CD4-positive, alpha-beta T cell treated with Interferon alpha-2 for 1 hour (primary cell): Measurements from ENCODE around the gene PRR36.

Experiments used
- DNase-seq, 2 donors: peaks; one replicate each; pipeline ENCODE4 v3.0.0-alpha.2; 2020 to 2022

The PRR36 gene

GRCh38 chr19:7858109-7858770 is 15.9 kb downstream of the PRR36 start:
- DNase-seq = no peak

- no peak for DNase-seq
Observed at GRCh38 chr19:7857727-7858108, 16.5 kb downstream of the PRR36 start.

DNA sequence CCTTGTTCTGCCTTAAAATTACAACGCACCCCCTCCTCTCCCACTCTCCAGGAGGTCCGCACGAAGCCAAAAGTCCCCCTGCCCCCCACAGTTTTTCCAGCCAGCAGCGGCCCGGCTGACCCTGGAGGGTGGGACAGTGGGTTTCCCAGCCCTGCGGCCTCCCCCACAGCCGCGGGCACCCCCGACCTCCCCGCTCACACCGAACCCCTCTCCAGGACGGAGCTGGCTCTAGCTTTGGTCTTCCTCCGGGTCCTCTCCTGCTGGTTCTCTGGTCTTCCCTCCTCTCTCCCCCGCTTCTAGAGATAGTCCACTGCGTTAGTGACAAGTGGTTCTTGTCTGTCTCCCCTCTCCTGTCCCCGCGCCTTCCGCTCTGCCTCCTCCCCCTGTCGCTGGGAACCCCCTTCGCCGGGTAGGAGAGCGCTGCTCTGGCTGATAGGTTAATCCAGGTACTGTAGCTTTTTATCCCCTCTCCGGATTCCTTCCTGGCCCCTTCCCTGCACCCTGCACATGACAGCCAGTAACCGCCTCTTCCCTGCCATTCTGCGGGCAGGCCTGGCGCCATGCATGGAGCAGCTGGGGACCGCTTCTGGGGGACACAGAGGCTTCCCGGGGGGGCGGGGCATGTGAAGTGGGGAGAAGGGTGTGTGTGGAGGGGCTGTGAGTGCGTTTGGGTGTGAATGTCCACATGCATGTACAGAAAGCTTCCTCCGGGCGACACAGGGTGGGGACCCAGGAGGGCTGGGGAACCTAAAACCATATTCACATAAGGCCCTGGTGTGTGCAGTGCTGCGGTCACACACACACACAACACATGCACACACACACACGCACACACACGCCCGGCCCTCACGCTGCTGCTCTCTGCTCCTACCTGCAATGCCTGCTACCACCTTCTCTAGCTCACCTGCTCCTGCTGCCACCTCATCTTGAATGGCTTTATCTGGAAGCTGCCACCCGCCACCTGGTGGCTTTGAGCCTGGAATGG is 17.2 kb downstream of the PRR36 start:
- no peak for DNase-seq

DNA sequence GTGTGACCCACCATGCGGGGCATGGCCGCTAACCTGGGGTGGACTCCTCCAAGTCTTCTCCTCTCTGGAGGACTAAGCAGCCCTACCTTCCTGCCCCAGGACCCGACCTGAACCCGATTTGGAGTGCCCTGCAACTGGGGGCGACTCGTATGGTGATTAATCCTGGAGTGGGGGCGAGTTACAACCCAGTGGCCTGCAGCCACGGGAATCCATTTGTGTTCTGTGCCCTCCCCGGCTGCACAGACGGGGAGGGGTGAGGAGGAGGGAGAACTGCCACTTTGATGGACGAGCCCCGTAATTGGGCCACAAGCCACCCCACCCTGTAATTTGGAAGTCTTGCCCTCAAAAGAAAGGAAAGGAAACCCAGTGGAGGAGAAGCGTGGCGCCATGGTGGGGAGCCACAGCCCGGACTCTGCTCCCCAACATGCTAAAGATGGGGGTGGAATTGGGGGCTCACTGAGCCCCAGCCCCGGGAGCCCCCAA is 18.0 kb downstream of the PRR36 start:
- no peak for DNase-seq

DNA sequence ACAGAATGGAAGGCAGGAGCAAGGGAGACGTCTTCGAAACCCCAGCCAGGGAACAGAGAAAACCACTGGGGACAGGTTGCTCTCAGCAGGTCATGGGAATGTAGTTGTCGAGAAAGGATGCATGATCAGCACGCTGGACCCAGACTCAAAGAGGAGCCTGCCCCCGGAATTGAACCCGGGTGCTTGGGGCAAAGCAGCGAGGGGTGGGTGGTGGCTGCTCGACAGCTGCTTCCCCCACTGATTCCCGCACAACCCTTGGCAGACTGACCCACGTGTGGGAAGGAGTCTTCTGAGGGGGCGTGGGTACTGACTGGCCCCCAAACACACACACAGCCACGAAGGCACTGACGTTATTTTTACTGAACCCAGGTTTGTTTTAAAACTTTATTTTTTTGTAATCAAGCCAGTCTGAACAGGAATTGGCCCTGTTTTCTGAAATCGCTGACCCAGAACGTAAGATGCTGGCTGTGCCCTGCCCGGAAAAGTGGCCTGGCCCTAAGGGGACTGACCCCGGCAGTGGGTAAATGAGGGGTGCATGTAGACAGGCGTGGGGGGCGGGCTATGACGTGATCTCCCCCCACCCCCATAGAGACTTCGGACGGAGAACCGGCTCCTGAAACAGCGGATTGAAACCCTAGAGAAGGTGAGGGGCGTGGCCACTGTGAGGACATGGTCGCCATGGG is 18.6 kb downstream of the PRR36 start:
- no peak for DNase-seq

- no peak for DNase-seq
Observed at GRCh38 chr19:7853770-7854128, 20.4 kb downstream of the PRR36 start.

- DNase-seq = peak; percentile 64 to 74
Observed at GRCh38 chr19:7852851-7853769, 21.1 kb downstream of the PRR36 start.

DNA sequence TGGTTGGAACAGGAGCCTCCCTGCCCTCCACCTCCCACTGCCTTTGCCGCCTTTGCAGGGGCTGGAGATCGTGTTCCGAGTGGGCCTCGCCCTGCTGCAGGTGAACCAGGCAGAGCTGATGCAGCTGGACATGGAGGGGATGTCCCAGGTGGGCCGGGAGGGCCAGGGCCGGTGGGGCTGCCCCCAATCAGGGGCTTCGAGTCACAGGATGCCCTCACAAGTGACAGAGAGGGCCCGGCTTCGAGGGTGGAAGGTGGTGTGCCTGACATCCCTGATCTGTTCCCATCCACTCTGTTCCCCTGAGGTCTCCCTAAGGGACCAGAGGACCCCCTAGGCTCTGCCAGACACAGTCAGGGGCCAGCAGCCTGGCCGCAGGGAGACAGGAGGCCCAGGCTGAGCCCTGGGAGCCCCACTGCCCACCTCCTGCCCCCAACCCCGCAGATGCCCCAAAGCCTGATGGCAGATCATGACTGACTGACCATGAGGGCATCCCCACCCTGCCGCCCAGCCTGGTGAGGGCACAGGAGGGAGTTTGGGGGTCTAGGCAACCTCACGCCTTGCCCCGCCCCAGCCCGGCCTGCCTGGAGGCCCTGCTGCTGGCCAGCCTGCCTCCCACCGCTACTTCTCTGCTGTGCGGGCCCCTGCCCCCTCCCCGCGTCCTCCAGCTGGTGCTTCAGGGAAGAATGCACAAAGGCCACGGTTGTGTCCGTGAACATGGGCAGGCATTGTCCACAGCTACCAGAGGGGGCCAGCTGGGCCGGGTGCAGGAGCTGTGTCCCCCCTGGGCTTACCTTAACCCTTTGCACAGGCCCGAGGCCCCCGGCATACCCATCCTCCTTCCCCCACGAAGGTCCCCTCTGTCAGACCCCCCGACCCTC is 22.3 kb downstream of the PRR36 start:
- no peak for DNase-seq

GRCh38 chr19:7850945-7851622 is 23.1 kb downstream of the PRR36 start:
- no peak for DNase-seq

DNA sequence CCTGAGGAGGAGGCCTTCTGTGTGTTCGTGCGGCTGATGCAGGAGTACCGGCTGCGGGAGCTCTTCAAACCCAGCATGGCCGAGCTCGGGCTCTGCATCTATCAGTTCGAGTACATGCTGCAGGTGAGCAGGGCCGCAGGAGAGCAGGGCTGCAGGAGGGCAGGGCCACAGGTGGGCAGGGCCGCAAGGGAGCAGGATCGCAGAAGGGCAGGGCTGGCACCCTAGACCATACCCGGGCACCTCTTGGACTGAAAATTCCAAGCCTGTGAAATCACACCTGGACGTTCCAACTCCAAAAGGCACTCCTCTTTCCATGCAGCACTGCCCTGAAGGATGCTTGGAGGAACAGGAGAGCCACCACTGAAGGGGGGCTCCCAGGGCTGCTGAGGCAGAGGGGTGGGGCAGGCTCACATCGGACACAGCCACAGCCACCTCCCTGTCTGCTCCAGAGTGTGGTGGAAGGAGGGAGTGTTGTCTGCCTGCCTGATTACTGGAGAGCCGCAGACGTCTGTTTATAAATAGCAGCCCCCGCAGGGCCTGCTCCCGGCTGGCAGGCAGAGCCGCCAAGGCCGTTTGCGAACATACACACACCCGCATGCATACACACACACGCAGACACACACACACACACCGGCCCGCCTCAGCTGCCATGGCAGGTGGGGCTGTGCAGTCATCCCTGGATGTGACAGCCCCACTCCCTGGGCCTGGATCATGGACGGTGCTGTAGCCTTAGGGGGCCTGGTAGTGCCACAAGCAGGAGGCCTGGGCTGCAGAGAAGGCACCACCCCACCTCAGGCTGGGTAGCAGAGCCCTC is 24.0 kb downstream of the PRR36 start:
- DNase-seq = no peak

DNA sequence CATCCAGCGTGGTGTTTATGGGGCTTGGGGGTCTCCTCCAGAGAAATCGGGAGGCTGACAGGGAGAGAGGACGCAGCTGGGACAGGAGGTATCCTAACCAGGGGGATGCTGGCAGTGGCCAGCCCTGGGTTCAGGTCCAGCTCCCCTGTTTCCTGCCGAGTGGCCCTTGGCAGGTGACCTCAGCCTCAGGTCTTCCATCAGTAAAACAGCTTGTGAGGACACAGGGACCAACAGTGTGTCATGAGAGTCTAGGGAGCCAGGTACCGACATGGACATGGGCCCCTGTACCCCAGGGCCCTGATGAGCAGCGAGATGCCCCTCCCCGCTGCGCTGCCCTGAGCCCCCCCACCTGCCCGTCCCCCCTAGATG is 24.6 kb downstream of the PRR36 start:
- DNase-seq = no peak

GRCh38 chr19:7848779-7849457 is 25.3 kb downstream of the PRR36 start:
- DNase-seq = no peak

GRCh38 chr19:7847664-7848063 is 26.5 kb downstream of the PRR36 start:
- no peak for DNase-seq

GRCh38 chr19:7846155-7846646 is 28.0 kb downstream of the PRR36 start:
- no peak for DNase-seq

DNA sequence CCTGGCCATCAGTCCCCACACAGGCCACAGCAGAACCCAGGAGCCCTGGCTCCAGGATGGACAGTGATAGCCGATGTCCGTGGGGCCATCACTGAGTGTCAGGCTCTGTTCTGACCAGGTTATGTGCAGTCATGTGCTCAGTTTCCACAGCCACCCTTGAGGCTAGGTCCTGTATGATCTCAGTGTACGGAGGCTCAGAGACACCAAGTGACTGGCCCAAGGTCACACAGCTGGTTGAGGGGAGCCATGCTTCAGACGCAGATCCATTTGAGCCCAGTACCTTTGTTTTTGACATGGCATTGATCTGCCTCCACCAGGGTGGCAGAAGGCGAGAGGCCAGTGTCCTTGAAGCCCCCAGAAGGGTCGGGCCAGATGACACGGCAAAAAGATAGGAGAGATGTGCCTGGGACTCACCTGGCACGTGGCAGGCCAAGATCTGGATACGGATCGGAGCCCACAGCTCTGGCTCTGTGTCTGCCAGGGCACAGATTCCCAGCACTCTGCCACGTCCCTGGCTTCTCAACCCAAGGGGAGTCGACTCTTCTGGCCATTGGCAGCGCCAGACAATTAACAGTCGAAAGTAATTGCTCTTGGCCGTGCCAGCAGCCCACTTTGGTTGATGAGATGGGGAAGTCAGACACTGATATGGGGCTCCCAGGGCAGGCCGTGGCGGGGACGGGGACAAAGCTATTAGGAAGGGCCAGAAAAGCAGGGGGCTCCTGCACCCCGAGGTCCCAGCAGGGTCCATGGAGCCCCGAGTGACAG is 28.6 kb downstream of the PRR36 start:
- no peak for DNase-seq

DNA sequence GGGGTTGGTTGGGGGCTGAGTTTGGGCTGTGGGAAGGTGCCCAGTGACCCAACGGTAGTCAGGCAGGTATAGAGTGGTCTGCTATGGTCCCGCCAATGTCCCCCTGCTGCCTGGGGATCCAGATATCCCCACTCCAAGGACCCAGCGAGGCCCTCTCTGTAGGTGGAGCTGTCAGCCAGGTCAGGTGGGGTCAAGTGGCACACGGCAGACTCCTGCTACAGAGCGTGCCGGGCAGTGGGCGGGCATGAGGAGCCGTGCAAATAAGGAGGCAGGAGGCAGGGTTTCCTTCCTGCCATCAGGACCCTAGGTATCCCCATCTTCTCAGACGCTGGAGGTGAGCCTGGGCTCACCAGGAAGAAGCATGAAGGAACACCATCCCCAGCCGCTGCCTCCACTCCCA is 29.2 kb downstream of the PRR36 start:
- no peak for DNase-seq

DNA sequence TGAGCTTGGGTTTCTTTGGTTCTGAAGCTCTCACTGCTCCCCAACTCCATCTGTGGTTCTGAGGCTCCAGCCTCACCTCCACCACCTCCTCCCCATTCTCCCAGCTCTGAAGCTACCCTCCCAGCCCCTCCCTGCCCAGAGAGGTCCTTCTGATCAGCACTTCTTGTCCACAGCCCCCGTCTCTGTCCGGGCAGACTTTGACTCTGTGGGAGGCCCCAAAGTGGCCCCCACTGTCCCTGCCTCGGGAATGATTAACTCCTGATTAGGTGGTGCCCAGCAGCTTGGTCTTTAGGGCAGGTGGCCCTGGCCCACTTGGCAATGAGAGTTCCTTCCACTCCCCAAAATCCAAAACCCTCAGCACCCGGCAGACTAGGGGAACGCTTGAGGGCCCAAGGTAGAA is 29.8 kb downstream of the PRR36 start:
- DNase-seq = no peak

GRCh38 chr19:7843521-7843920 is 30.7 kb downstream of the PRR36 start:
- no peak for DNase-seq
